Panc1 (cell line): Measurements from ENCODE around the gene MATN4. TPM values are rescaled to one million over a fixed set of nuclear protein-coding genes. Genes with fewer than 3 reads are reported as not detected.
A peak's percentile ranks its signal among the peaks of the same experiment; 100 is the strongest.

Experiments
- ATAC-seq: fragments of 200-7000 bp; cut with Tn5 transposase; 2 replicates; pipeline ENCODE4 v1.9.1; 2020; ENCODE audit warnings: mild to moderate bottlenecking, moderate library complexity
- BruUV-seq: library from RNA; stranded (reverse); fragments of 400-500 nt; replicated peaks from 2 replicates; lab custom pipeline; 2021; lab: Mats Ljungman, UMichigan
- CTCF ChIA-PET: fragments of 300-600 bp; sonication (Branson Sonifier 250); formaldehyde crosslinking; loops from one replicate; lab custom pipeline; 2022; ENCODE audit warnings: antibody characterized with exemption; lab: Charles Lee
- POLR2A ChIA-PET: fragments of 300-600 bp; sonication (Branson Sonifier 250); formaldehyde crosslinking; loops from one replicate; lab custom pipeline; 2022; ENCODE audit warnings: antibody characterized with exemption; lab: Charles Lee
- DNase-seq: peaks from one replicate; pipeline ENCODE4 v3.0.0-alpha.2; 2010; ENCODE audit warnings: low read depth, low spot score
- H3K27ac ChIP-seq: 2 replicates; pipeline ENCODE4 v1.5.1; 2011; ENCODE audit warnings: mild to moderate bottlenecking, low read length, inconsistent platforms
- H3K27me3 ChIP-seq: fragments of 200-500 bp; sonication (Bioruptor generic); 2 replicates; pipeline ENCODE4 v1.6.0; 2014; ENCODE audit warnings: low read length, inconsistent platforms; ENCODE audit not compliant: control insufficient read depth, insufficient read depth
- H3K36me3 ChIP-seq: fragments of 200-500 bp; sonication (Bioruptor generic); 2 replicates; pipeline ENCODE4 v1.5.1; 2014; ENCODE audit warnings: inconsistent platforms, mild to moderate bottlenecking, low read length, moderate library complexity; ENCODE audit not compliant: control insufficient read depth, insufficient read depth
- H3K4me1 ChIP-seq: 2 replicates; pipeline ENCODE4 v1.5.1; 2011; ENCODE audit warnings: inconsistent platforms, mild to moderate bottlenecking, low read length, moderate library complexity; ENCODE audit not compliant: control insufficient read depth, insufficient read depth
- H3K4me3 ChIP-seq, 2 experiments: 2 replicates each; pipeline ENCODE4 v1.5.1; 2011 to 2012; ENCODE audit warnings: low read depth in 2 of 2, low read length in 2 of 2, mild to moderate bottlenecking in 2 of 2, inconsistent platforms in 1 of 2, moderate library complexity in 1 of 2
- H3K9me3 ChIP-seq: fragments of 200-500 bp; sonication (Bioruptor generic); 2 replicates; pipeline ENCODE4 v1.5.1; 2014; ENCODE audit warnings: low read depth, mild to moderate bottlenecking, inconsistent platforms, low read length, moderate library complexity; ENCODE audit not compliant: control insufficient read depth, insufficient read depth
- CTCF ChIP-seq: fragments of 450-650 bp; IDR thresholded peaks from 2 replicates; pipeline ENCODE4 v1.5.1; 2017; ENCODE audit warnings: mild to moderate bottlenecking
- POLR2AphosphoS5 ChIP-seq: IDR thresholded peaks from 2 replicates; pipeline ENCODE4 v1.6.1; 2012; ENCODE audit warnings: mild to moderate bottlenecking, low read depth, low read length, moderate library complexity
- REST ChIP-seq, 2 experiments: IDR thresholded peaks; 2 replicates each; pipeline ENCODE4 v1.6.1; 2011 to 2012; ENCODE audit warnings: low read depth in 2 of 2, control low read depth in 1 of 2, low read length in 1 of 2, mild to moderate bottlenecking in 1 of 2, moderate library complexity in 1 of 2; ENCODE audit not compliant: insufficient read depth in 1 of 2
- SIN3A ChIP-seq: IDR thresholded peaks from 2 replicates; pipeline ENCODE4 v1.6.1; 2012; ENCODE audit warnings: low read depth, mild to moderate bottlenecking, low read length, moderate library complexity, borderline replicate concordance; ENCODE audit not compliant: insufficient read depth
- TCF7L2 ChIP-seq: IDR thresholded peaks from 2 replicates; pipeline ENCODE4 v1.6.1; 2011; ENCODE audit warnings: mild to moderate bottlenecking, low read depth, low read length, inconsistent platforms
- in situ Hi-C: cut with HindIII; loops from 2 replicates; pipeline ENCODE4 v1.10.0; 2016; ENCODE audit warnings: low sequenced_read_pairs, low pct_unique_long_range_greater_than_20kb
- intact Hi-C: fragments of 100-400 bp; cut with micrococcal nuclease; formaldehyde crosslinking; loops from one replicate; pipeline ENCODE4 v1.10.0; 2022; ENCODE audit not compliant: unreplicated experiment
- total RNA-seq: library from RNA; stranded (reverse); gene quantifications from one replicate; pipeline ENCODE4 v1.2.1, GENCODE V29; 2021; ENCODE audit not compliant: unreplicated experiment

Gene MATN4
- total RNA-seq, 1 experiment from 2014 or later = 0.15 TPM

GRCh38 chr20:45346291-45346718 is 38.2 kb upstream of the MATN4 start:
- ATAC-seq (no peak), DNase-seq (no peak)
- Histone ChIP-seq H3K9me3 (no peaks in the 10 kb centered on the region), H3K4me3 (peak overlapping the region; percentile 70 to 94), H3K27me3 (no peaks in the 10 kb centered on the region), H3K4me1 (peaks cover 63% of the 10 kb centered on the region), H3K27ac (peak overlapping the region; percentile 83), H3K36me3 (no peaks in the 10 kb centered on the region)
- CTCF ChIA-PET = interaction anchor here (0.6 to 2.0 kb wide), 2 partner anchors 90 to 1352 kb away, joined by 3 to 7 read pairs; no protein-coding TSS in a partner anchor
- POLR2A ChIA-PET = no interaction called here
- in situ Hi-C loops = no loop called here
- no peak for TF ChIP-seq CTCF
- no peak for TF ChIP-seq POLR2AphosphoS5
- no peak for TF ChIP-seq TCF7L2
- TF ChIP-seq REST (IDR thresholded peaks at IDR 0.05; ENCODE audit: insufficient read depth in 1 of 2, low read depth in 2 of 2, low read length in 1 of 2) = no peak
- TF ChIP-seq SIN3A = no peak
- BruUV-seq = no TSS peak
- intact Hi-C loops = no loop called here

GRCh38 chr20:45345104-45345936 is 37.2 kb upstream of the MATN4 start:
- H3K9me3 ChIP-seq = no peaks in the 10 kb centered on the region
- in situ Hi-C loops = no loop called here
- no peaks in the 10 kb centered on the region for H3K27me3 ChIP-seq
- H3K36me3 ChIP-seq = no peaks in the 10 kb centered on the region
- intact Hi-C loops = no loop called here
- no peak for TF ChIP-seq REST (IDR thresholded peaks at IDR 0.05; ENCODE audit: insufficient read depth in 1 of 2, low read depth in 2 of 2, low read length in 1 of 2)
- TF ChIP-seq TCF7L2 = no peak
- peak; percentile 34; the same call in 1 of the 2 replicates for TF ChIP-seq POLR2AphosphoS5
- no peak for DNase-seq
- H3K4me1 ChIP-seq = peaks cover 73% of the 10 kb centered on the region
- CTCF ChIA-PET = no interaction called here
- H3K27ac ChIP-seq = peak overlapping the region; percentile 83
- BruUV-seq = no TSS peak
- H3K4me3 ChIP-seq = peak overlapping the region; percentile 70 to 94
- POLR2A ChIA-PET = interaction anchor here (0.6 kb wide), 1 partner anchor 13 kb away, joined by 5 read pairs; no protein-coding TSS in a partner anchor
- no peak for ATAC-seq
